ENCODE measurements around the gene TMEM61. TPM values are rescaled to one million over a fixed set of nuclear protein-coding genes. Genes with fewer than 3 reads are reported as not detected.

The TMEM61 gene
- total RNA-seq, 6 donors from 2014 or later = 2.3 to 8.1 (median 2.9) TPM; not detected in 1

- Histone ChIP-seq H3K27ac (no peak overlapping the region), H3K4me3 (peak overlapping the region in 3 of 4 donors; percentile 2 to 23 (median 7)), H3K36me3 (no peaks in the 10 kb centered on the region), H3K4me1 (peaks cover 8 to 11% (median 10%) of the 10 kb centered on the region in 4 donors), H3K9me3 (no peaks in the 10 kb centered on the region), H3K27me3 (peaks cover 0 to 10% (median 4%) of the 10 kb centered on the region in 4 donors)
- 14 to 20% methylated on average over 28 to 34 of the region's 46 CpGs for WGBS, 2 donors
- TF ChIP-seq EP300 (IDR thresholded peaks at IDR 0.05) (no peak), POLR2A (IDR thresholded peaks at IDR 0.05) (no peak), CTCF (IDR thresholded peaks at IDR 0.05) (no peak), POLR2AphosphoS5 (IDR thresholded peaks at IDR 0.05) (no peak)
- DNase-seq = peak in 1 of 2 donors; percentile 80
- ATAC-seq (ENCODE audit: low FRiP score in 2 of 2) = peak in 1 of 2 donors; percentile 18
Observed at GRCh38 chr1:54996869-54997710, 16.7 kb downstream of the TMEM61 start.

GRCh38 chr1:54997711-54997986, 17.2 kb downstream of the TMEM61 start:
- Histone ChIP-seq H3K9me3 (no peaks in the 10 kb centered on the region), H3K4me3 (no peak overlapping the region), H3K36me3 (no peaks in the 10 kb centered on the region), H3K27ac (no peak overlapping the region), H3K27me3 (peaks cover 0 to 10% (median 4%) of the 10 kb centered on the region in 4 donors), H3K4me1 (peaks cover 8 to 11% (median 10%) of the 10 kb centered on the region in 4 donors)
- DNase-seq (no peak), ATAC-seq (ENCODE audit: low FRiP score in 2 of 2) (no peak)
- TF ChIP-seq EP300 (IDR thresholded peaks at IDR 0.05) (no peak), CTCF (IDR thresholded peaks at IDR 0.05) (no peak), POLR2AphosphoS5 (IDR thresholded peaks at IDR 0.05) (no peak), POLR2A (IDR thresholded peaks at IDR 0.05) (no peak)
- 61 to 75% methylated on average over 6 of the region's 6 CpGs for WGBS, 2 donors

- Histone ChIP-seq H3K27ac (no peak overlapping the region), H3K4me1 (peaks cover 8 to 11% (median 10%) of the 10 kb centered on the region in 4 donors), H3K9me3 (no peaks in the 10 kb centered on the region), H3K36me3 (no peaks in the 10 kb centered on the region), H3K27me3 (peaks cover 0 to 10% (median 4%) of the 10 kb centered on the region in 4 donors), H3K4me3 (no peak overlapping the region)
- no peak for TF ChIP-seq EP300 (IDR thresholded peaks at IDR 0.05)
- no peak for TF ChIP-seq POLR2A (IDR thresholded peaks at IDR 0.05)
- no peak for TF ChIP-seq POLR2AphosphoS5 (IDR thresholded peaks at IDR 0.05)
- no peak for TF ChIP-seq CTCF (IDR thresholded peaks at IDR 0.05)
- 71 to 86% methylated on average over 2 to 6 of the region's 6 CpGs for WGBS, 2 donors
- ATAC-seq (ENCODE audit: low FRiP score in 2 of 2) (no peak), DNase-seq (no peak)
Observed at GRCh38 chr1:54998100-54998499, 17.7 kb downstream of the TMEM61 start.

GRCh38 chr1:54998677-54999076, 18.2 kb downstream of the TMEM61 start, which contains the start of gene BSND:
Gene BSND (plus strand): TSS chr1:54998933. CDS start chr1:54999187, 254 bp downstream.
- no peak for ATAC-seq (ENCODE audit: low FRiP score in 2 of 2)
- Histone ChIP-seq H3K4me1 (peaks cover 8 to 11% (median 10%) of the 10 kb centered on the region in 4 donors), H3K27ac (no peak within 1 kb of the TSS), H3K9me3 (no peaks in the 10 kb centered on the region), H3K27me3 (peaks cover 0 to 10% (median 4%) of the 10 kb centered on the region in 4 donors), H3K4me3 (no peak within 1 kb of the TSS), H3K36me3 (no peaks in the 10 kb centered on the region)
- WGBS, 2 donors = 68 to 85% methylated on average over 4 to 7 of the region's 7 CpGs
- DNase-seq = no peak
- no peak for TF ChIP-seq POLR2A (IDR thresholded peaks at IDR 0.05)
- TF ChIP-seq EP300 (IDR thresholded peaks at IDR 0.05) = no peak
- TF ChIP-seq POLR2AphosphoS5 (IDR thresholded peaks at IDR 0.05) = no peak
- no peak for TF ChIP-seq CTCF (IDR thresholded peaks at IDR 0.05)

Measured in upper lobe of left lung (tissue), 6 donors.